A549 (cell line): ENCODE data around the gene TREML1. TPM values are rescaled to one million over a fixed set of nuclear protein-coding genes. Genes with fewer than 3 reads are reported as not detected.

ENCODE experiments used
- ATAC-seq, 2 experiments: fragments of 200-7000 bp in 1 of 2; fragments of >200 bp in 1 of 2; cut with Nextera tagmentation in 1 of 2; cut with Tn5 transposase in 1 of 2; 3 replicates each; pipeline versions ENCODE4 v1.8.0 to v1.9.1; 2018 to 2020; ENCODE audit warnings: mild to moderate bottlenecking in 1 of 2, moderate library complexity in 1 of 2
- CTCF ChIA-PET: fragments of 300-600 bp; sonication (Branson Sonifier 250); formaldehyde crosslinking; extraction: SDS; loops from one replicate; lab custom pipeline; 2021; ENCODE audit warnings: antibody characterized with exemption, inconsistent platforms; lab: Yijun Ruan, JAX
- POLR2A ChIA-PET: fragments of 350-600 bp; formaldehyde crosslinking; extraction: SDS; loops from one replicate; lab custom pipeline; 2021; ENCODE audit warnings: antibody characterized with exemption, inconsistent platforms; lab: Yijun Ruan, JAX
- DNase-seq, 2 experiments: peaks; one replicate each; pipeline versions ENCODE4 v3.0.0 to v3.0.0-alpha.2; 2011 to 2016; ENCODE audit warnings: low read depth in 1 of 2, low spot score in 1 of 2
- FAIRE-seq: peaks from 2 replicates; lab custom pipeline; 2011; peaks lifted over from hg19 to GRCh38; lab: Jason Lieb, UNC
- H3K27ac ChIP-seq, 2 experiments: fragments of >200 bp; sonication (Bioruptor Twin); formaldehyde crosslinking; 3 replicates each; pipeline ENCODE4 v1.5.1; 2016 to 2017
- H3K4me1 ChIP-seq: fragments of >200 bp; sonication (Bioruptor Twin); formaldehyde crosslinking; 3 replicates; pipeline ENCODE4 v1.6.1; 2016
- H3K4me2 ChIP-seq: fragments of >200 bp; sonication (Bioruptor Twin); formaldehyde crosslinking; 3 replicates; pipeline ENCODE4 v1.6.1; 2016
- H3K4me3 ChIP-seq: fragments of >200 bp; sonication (Bioruptor Twin); formaldehyde crosslinking; 3 replicates; pipeline ENCODE4 v1.5.1; 2016
- H3K9me3 ChIP-seq: fragments of >200 bp; sonication (Bioruptor Twin); formaldehyde crosslinking; 3 replicates; pipeline ENCODE4 v1.6.1; 2016
- ATOH8 ChIP-seq: fragments of 250-450 bp; sonication (Bioruptor Pico); IDR thresholded peaks from 2 replicates; pipeline ENCODE4 v1.5.0; 2020; ENCODE audit warnings: low read depth, mild to moderate bottlenecking, moderate library complexity
- BCL3 ChIP-seq: fragments of >200 bp; sonication (Bioruptor Twin); formaldehyde crosslinking; IDR thresholded peaks from 3 replicates; pipeline ENCODE4 v1.6.1; 2016
- BHLHE40 ChIP-seq: IDR thresholded peaks from 2 replicates; pipeline ENCODE4 v1.6.1; 2012; ENCODE audit warnings: low read depth, low read length, inconsistent platforms
- EHF ChIP-seq: fragments of 250-450 bp; sonication (Bioruptor Pico); IDR thresholded peaks from 2 replicates; pipeline ENCODE4 v1.5.0; 2020; ENCODE audit warnings: mild to moderate bottlenecking
- ELK1 ChIP-seq: fragments of 150-350 bp; IDR thresholded peaks from 2 replicates; pipeline ENCODE4 v1.6.1; 2014; ENCODE audit warnings: low read depth, mild to moderate bottlenecking, low read length
- HOXA7 ChIP-seq: fragments of 250-450 bp; sonication (Bioruptor Pico); IDR thresholded peaks from 2 replicates; pipeline ENCODE4 v1.5.0; 2020; ENCODE audit warnings: mild to moderate bottlenecking, moderate library complexity
- HOXB13 ChIP-seq: fragments of 250-450 bp; sonication (Bioruptor Pico); IDR thresholded peaks from 2 replicates; pipeline ENCODE4 v1.5.0; 2020; ENCODE audit warnings: low read depth, mild to moderate bottlenecking, moderate library complexity
- MAFK ChIP-seq: fragments of 450-650 bp; IDR thresholded peaks from 2 replicates; pipeline ENCODE4 v1.6.1; 2014; ENCODE audit not compliant: partially characterized antibody
- MAZ ChIP-seq: fragments of 150-350 bp; IDR thresholded peaks from 2 replicates; pipeline ENCODE4 v1.6.1; 2014; ENCODE audit warnings: antibody characterized with exemption, low read depth, low read length, borderline replicate concordance
- NFE2L2 ChIP-seq: fragments of 150-350 bp; conservative IDR thresholded peaks from 2 replicates; pipeline ENCODE4 v1.6.1; 2014; ENCODE audit warnings: low read length
- NR3C1 ChIP-seq: fragments of >200 bp; sonication (Bioruptor Twin); formaldehyde crosslinking; IDR thresholded peaks from 3 replicates; pipeline ENCODE4 v1.6.1; 2017
- PBX3 ChIP-seq: IDR thresholded peaks from 2 replicates; pipeline ENCODE4 v1.6.1; 2012
- POLR2AphosphoS2 ChIP-seq: conservative IDR thresholded peaks from 2 replicates; pipeline ENCODE4 v1.6.1; 2012; ENCODE audit warnings: low read length, improper control_type of control experiment, inconsistent platforms
- RARB ChIP-seq: fragments of 250-450 bp; sonication (Bioruptor Pico); IDR thresholded peaks from 2 replicates; pipeline ENCODE4 v1.8.0; 2021; ENCODE audit warnings: mild to moderate bottlenecking, moderate library complexity
- RCOR1 ChIP-seq: fragments of 150-350 bp; IDR thresholded peaks from 2 replicates; pipeline ENCODE4 v1.6.1; 2014; ENCODE audit warnings: antibody characterized with exemption, low read length, low read depth
- REST ChIP-seq: fragments of 200-600 bp; sonication (generic); IDR thresholded peaks from 2 replicates; pipeline ENCODE4 v1.6.1; 2016; ENCODE audit warnings: antibody characterized with exemption, mild to moderate bottlenecking, moderate library complexity
- RFX5 ChIP-seq: fragments of 450-650 bp; IDR thresholded peaks from 2 replicates; pipeline ENCODE4 v1.7.1; 2014; ENCODE audit warnings: antibody characterized with exemption, mild to moderate bottlenecking, moderate library complexity
- SMC3 ChIP-seq: fragments of >200 bp; sonication (Bioruptor Twin); formaldehyde crosslinking; IDR thresholded peaks from 3 replicates; pipeline ENCODE4 v1.6.1; 2018; ENCODE audit warnings: inconsistent platforms
- SREBF2 ChIP-seq: fragments of 450-650 bp; IDR thresholded peaks from 2 replicates; pipeline ENCODE4 v1.6.1; 2014; ENCODE audit warnings: mild to moderate bottlenecking, moderate library complexity
- WGBS: methylation state at CpG from one replicate; pipeline ENCODE4 v1.1.6; 2017; ENCODE audit errors: missing lambda C conversion rate; 5-methylcytosine and 5-hydroxymethylcytosine counted together
- polyA plus RNA-seq, 4 experiments: library from polyadenylated mRNA; depleted of rRNA in 3 of 4; stranded (reverse); fragments of >200 nt; fragmentation: RNase III in 1 of 4; extraction: RNeasy Plus Mini Kit Qiagen cat#74134 plus additional on column Dnase treatment in 1 of 4; gene quantifications; 2 replicates in 3 of 4; 3 replicates in 1 of 4; pipeline ENCODE4 v1.2.3, GENCODE V29; 2011 to 2017

The TREML1 gene
- polyA plus RNA-seq, 2 of the 4 experiments (the other 2 are of a cell fraction): not detected

GRCh38 chr6:41163419-41163717 is 9.2 kb upstream of the TREML1 start:
- TF ChIP-seq HOXA7 (CRISPR knock-in tag) (no peak), MAZ (no peak), NR3C1 (no peak), NFE2L2 (no peak), POLR2AphosphoS2 (no peak), RFX5 (no peak), RARB (CRISPR knock-in tag) (no peak), PBX3 (no peak), RCOR1 (no peak), ELK1 (no peak), REST (no peak), HOXB13 (CRISPR knock-in tag) (no peak)
- 89% methylated on average over 1 of the region's 1 CpG for WGBS
- Histone ChIP-seq H3K4me1 (no peaks in the 10 kb centered on the region), H3K4me2 (no peak overlapping the region), H3K9me3 (no peaks in the 10 kb centered on the region), H3K27ac (no peak overlapping the region), H3K4me3 (no peak overlapping the region)
- DNase-seq: no peak
- no peak for ATAC-seq
- FAIRE-seq: no peak
- ChIA-PET POLR2A (no interaction called here), CTCF (no interaction called here)

- FAIRE-seq: no peak
- H3K4me3 ChIP-seq: no peak within 1 kb of the TSS
- CTCF ChIA-PET: no interaction called here
- no peak within 1 kb of the TSS for H3K4me2 ChIP-seq
- 59% methylated on average over 5 of the region's 10 CpGs for WGBS
- no peak for ATAC-seq
- no peak within 1 kb of the TSS for H3K27ac ChIP-seq
- DNase-seq: no peak
- TF ChIP-seq SREBF2: no peak
- TF ChIP-seq, all 56 proteins: peak for 0
- POLR2A ChIA-PET: no interaction called here
- no peaks in the 10 kb centered on the region for H3K4me1 ChIP-seq
- no peaks in the 10 kb centered on the region for H3K9me3 ChIP-seq
These were observed 8.7 kb upstream of the TREML1 start, which contains the start of gene TREM2 for GRCh38 chr6:41162687-41163418. TSS of gene TREM2 (minus strand) at chr6:41163116. CDS start at chr6:41163082, 34 bp downstream.

GRCh38 chr6:41161851-41162552 is 7.9 kb upstream of the TREML1 start:
- Histone ChIP-seq H3K4me3 (no peak overlapping the region), H3K4me2 (no peak overlapping the region), H3K27ac (no peak overlapping the region), H3K9me3 (no peaks in the 10 kb centered on the region), H3K4me1 (no peaks in the 10 kb centered on the region)
- 42% methylated on average over 13 of the region's 13 CpGs for WGBS
- no peak for FAIRE-seq
- POLR2A ChIA-PET: no interaction called here
- ATAC-seq: no peak
- CTCF ChIA-PET: no interaction called here
- DNase-seq: no peak
- no peak for TF ChIP-seq SMC3
- no peak for TF ChIP-seq MAFK
- no peak for TF ChIP-seq SREBF2
- TF ChIP-seq HOXB13 (CRISPR knock-in tag): no peak
- no peak for TF ChIP-seq EHF (CRISPR knock-in tag)
- no peak for TF ChIP-seq REST
- no peak for TF ChIP-seq ATOH8 (CRISPR knock-in tag)
- no peak for TF ChIP-seq BHLHE40
- TF ChIP-seq BCL3: no peak
